Measurements from ENCODE around the gene CXCL14.

CXCL14 gene, protein sequence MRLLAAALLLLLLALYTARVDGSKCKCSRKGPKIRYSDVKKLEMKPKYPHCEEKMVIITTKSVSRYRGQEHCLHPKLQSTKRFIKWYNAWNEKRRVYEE

GRCh38 chr5:135578685-135579341, at the start of gene CXCL14:
TSS of gene CXCL14 (minus strand) at chr5:135578991. CDS start at chr5:135578778, 213 bp downstream.
- no peak for TF ChIP-seq CTCF (IDR thresholded peaks at IDR 0.05; ENCODE audit: low read length, missing control alignments)
- no peak within 1 kb of the TSS for H3K4me3 ChIP-seq (replicated peaks; ENCODE audit: low read depth, low read length)
- DNase-seq (ENCODE audit: low read depth): peak; percentile 63

DNA sequence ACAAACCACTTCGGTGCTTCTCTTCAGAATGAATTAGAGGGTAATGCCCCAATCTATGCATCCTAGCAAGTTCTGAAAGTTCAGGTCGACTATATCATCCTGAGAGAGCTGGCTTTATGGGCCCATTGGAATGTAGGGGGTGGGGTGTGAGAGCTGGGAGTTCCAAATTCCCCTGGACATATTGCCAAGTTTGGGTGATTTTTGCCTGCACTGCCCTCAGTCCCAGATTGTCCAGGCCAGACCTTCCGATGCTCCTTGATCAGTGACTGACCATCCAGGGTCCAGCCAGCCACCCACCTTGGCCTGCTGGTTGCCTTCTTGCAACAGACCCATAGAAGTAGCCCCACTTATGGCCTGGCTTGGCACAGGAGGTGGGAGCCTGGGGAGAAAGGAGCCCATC, 47.8 kb upstream of the CXCL14 start:
- TF ChIP-seq CTCF (IDR thresholded peaks at IDR 0.05; ENCODE audit: low read length, missing control alignments): no peak
- DNase-seq (ENCODE audit: low read depth): no peak
- H3K4me3 ChIP-seq (replicated peaks; ENCODE audit: low read depth, low read length): no peak overlapping the region

GRCh38 chr5:135625961-135626360, 47.2 kb upstream of the CXCL14 start:
- no peak for TF ChIP-seq CTCF (IDR thresholded peaks at IDR 0.05; ENCODE audit: low read length, missing control alignments)
- DNase-seq (ENCODE audit: low read depth): no peak

GRCh38 chr5:135625486-135625885, 46.7 kb upstream of the CXCL14 start:
- H3K4me3 ChIP-seq (replicated peaks; ENCODE audit: low read depth, low read length): no peak overlapping the region
- no peak for DNase-seq (ENCODE audit: low read depth)
- no peak for TF ChIP-seq CTCF (IDR thresholded peaks at IDR 0.05; ENCODE audit: low read length, missing control alignments)

More at GRCh38 chr5:135625961-135626360, 47.2 kb upstream of the CXCL14 start:
- H3K4me3 ChIP-seq (replicated peaks; ENCODE audit: low read depth, low read length): no peak overlapping the region

DNA sequence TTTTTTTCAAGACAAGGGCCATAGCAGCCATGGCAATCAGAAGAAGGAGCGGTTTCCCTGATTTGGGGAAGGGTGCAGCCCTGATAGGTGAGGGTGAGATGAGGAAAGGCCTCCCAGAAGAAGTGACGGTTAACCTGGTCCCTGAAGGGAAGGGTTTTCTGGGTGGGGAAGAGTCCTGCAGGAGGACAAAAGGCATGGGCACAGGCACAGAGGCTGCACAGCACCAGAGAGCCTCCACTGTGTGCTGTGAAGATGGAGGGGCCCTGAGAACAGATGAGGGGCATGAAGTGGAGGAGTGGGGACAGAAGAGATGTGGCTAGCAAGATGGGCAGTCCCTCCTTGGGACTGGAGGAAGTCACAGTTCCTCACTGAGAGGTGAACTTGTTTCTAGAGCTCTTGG, 46.3 kb upstream of the CXCL14 start:
- DNase-seq (ENCODE audit: low read depth): no peak
- TF ChIP-seq CTCF (IDR thresholded peaks at IDR 0.05; ENCODE audit: low read length, missing control alignments): no peak
- H3K4me3 ChIP-seq (replicated peaks; ENCODE audit: low read depth, low read length): no peak overlapping the region

DNA sequence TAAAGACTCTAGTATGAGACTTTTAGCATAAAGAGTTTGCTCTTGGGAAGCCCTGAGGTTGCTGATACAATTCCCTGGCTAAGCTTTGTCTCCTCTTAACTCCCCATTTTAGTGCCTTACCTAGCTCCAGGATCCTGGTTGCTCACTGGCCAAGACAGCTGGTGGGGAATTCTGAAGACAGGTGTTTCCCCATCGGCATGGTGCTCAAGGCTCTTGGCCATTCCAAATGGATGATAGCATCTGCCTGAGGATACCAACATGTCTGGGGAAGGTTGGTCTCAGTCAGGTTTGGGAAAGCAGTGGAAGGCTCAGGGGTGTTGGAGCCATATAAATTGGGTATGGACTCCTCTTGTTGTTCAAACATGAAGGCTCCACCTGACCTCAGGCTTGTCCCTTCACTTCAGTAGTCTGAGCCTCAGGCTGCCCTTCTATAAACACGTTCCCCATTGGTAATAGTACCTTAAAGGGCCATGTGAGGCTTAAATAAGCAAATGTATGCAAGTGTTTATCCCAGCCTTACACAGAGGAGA, 44.5 kb upstream of the CXCL14 start:
- DNase-seq (ENCODE audit: low read depth): no peak
- TF ChIP-seq CTCF (IDR thresholded peaks at IDR 0.05; ENCODE audit: low read length, missing control alignments): no peak
- H3K4me3 ChIP-seq (replicated peaks; ENCODE audit: low read depth, low read length): no peak overlapping the region
